CD4-positive, alpha-beta T cell (primary cell): Measurements from ENCODE around the gene KIDINS220. TPM values are rescaled to one million over a fixed set of nuclear protein-coding genes. Genes with fewer than 3 reads are reported as not detected.

Experiments used
- ATAC-seq: fragments of 200-7000 bp; cut with Tn5 transposase; one replicate; pipeline ENCODE4 v1.10.0; 2022; ENCODE audit warnings: mild to moderate bottlenecking; ENCODE audit not compliant: poor library complexity
- CTCF ChIA-PET: fragments of 350-600 bp; sonication (Branson Sonifier 250); formaldehyde crosslinking; loops from one replicate; lab custom pipeline; 2021; ENCODE audit warnings: antibody characterized with exemption, inconsistent platforms; lab: Charles Lee
- POLR2A ChIA-PET: fragments of 350-600 bp; sonication (Branson Sonifier 250); formaldehyde crosslinking; loops from one replicate; lab custom pipeline; 2021; ENCODE audit warnings: antibody characterized with exemption, inconsistent platforms; lab: Charles Lee
- DNase-seq, 14 experiments: peaks; one replicate each; pipeline ENCODE4 v3.0.0-alpha.2; 2013 to 2020; ENCODE audit warnings: mixed read lengths in 2 of 14
- H3K27ac ChIP-seq, 2 donors: one replicate each; pipeline versions ENCODE4 v1.5.1 to v1.7.0; 2013; ENCODE audit warnings: low read length in 2 of 2, low read depth in 1 of 2, mild to moderate bottlenecking in 1 of 2
- H3K27me3 ChIP-seq, 2 experiments: 1 replicate in 1 of 2; 2 replicates in 1 of 2; pipeline versions ENCODE4 v1.6.1 to v1.7.0; 2013; ENCODE audit warnings: low read length in 2 of 2, control low read depth in 1 of 2, mild to moderate bottlenecking in 1 of 2, moderate library complexity in 1 of 2; ENCODE audit not compliant: insufficient read depth in 2 of 2, control insufficient read depth in 1 of 2
- H3K36me3 ChIP-seq: one replicate; pipeline ENCODE4 v1.6.1; 2013; ENCODE audit warnings: low read length, control low read depth; ENCODE audit not compliant: insufficient read depth
- H3K4me1 ChIP-seq: one replicate; pipeline ENCODE4 v1.6.1; 2013; ENCODE audit warnings: low read length, control low read depth; ENCODE audit not compliant: insufficient read depth
- H3K4me3 ChIP-seq: one replicate; pipeline ENCODE4 v1.5.1; 2013; ENCODE audit warnings: mild to moderate bottlenecking, low read length, moderate library complexity
- H3K9me3 ChIP-seq, 2 experiments: 1 replicate in 1 of 2; 2 replicates in 1 of 2; pipeline versions ENCODE4 v1.6.1 to v1.7.0; 2013; ENCODE audit warnings: low read length in 2 of 2, mild to moderate bottlenecking in 2 of 2, control low read depth in 1 of 2, moderate library complexity in 1 of 2; ENCODE audit not compliant: control insufficient read depth in 1 of 2, insufficient read depth in 1 of 2
- H3K27ac Mint-ChIP-seq: one replicate; pipeline ENCODE4 v1.8.0; 2020; ENCODE audit warnings: mixed read lengths
- H3K27me3 Mint-ChIP-seq: one replicate; pipeline ENCODE4 v1.8.0; 2021; ENCODE audit warnings: mixed read lengths
- H3K36me3 Mint-ChIP-seq: one replicate; pipeline ENCODE4 v1.8.0; 2021; ENCODE audit warnings: low read depth, mixed read lengths
- H3K4me1 Mint-ChIP-seq: one replicate; pipeline ENCODE4 v1.8.0; 2021; ENCODE audit warnings: low read depth, mixed read lengths
- H3K4me3 Mint-ChIP-seq: one replicate; pipeline ENCODE4 v1.8.0; 2020; ENCODE audit warnings: mild to moderate bottlenecking, mixed read lengths
- H3K9me3 Mint-ChIP-seq: one replicate; pipeline ENCODE4 v1.8.0; 2020; ENCODE audit warnings: mixed read lengths
- CTCF ChIP-seq: fragments of 200-600 bp; IDR thresholded peaks from one replicate; pipeline ENCODE4 v1.8.0; 2022; ENCODE audit warnings: antibody characterized with exemption, mild to moderate bottlenecking
- intact Hi-C, 2 experiments: fragments of 100-400 bp; cut with DNase I in 1 of 2; cut with micrococcal nuclease in 1 of 2; formaldehyde crosslinking; loops; one replicate each; pipeline versions ENCODE4 v1.15.1 to v1.9.0; 2023 to 2025; cut with DNase I, micrococcal nuclease
- total RNA-seq, 174 experiments: library from RNA in 2 of 174; stranded (reverse) in 2 of 174; gene quantifications; one replicate each; pipeline ENCODE4 v1.2.3 and lab custom pipeline; 2021 to 2026

KIDINS220 gene
- total RNA-seq, 2 experiments from 2014 or later, result 29.3 to 31.4 TPM

- no peak for TF ChIP-seq CTCF
- Histone ChIP-seq H3K27me3 (peaks cover 21 to 32% of the 10 kb centered on the region in 2 experiments), H3K36me3 (no peaks in the 10 kb centered on the region), H3K9me3 (peaks cover 2 to 10% of the 10 kb centered on the region in 2 experiments), H3K4me3 (peak overlapping the region; percentile 74), H3K27ac (peak overlapping the region; percentile 37 to 52), H3K4me1 (peaks cover 55% of the 10 kb centered on the region)
- Mint-ChIP-seq H3K4me1 (peaks cover 55% of the 10 kb centered on the region), H3K4me3 (peak overlapping the region; percentile 87), H3K27me3 (peaks cover 26% of the 10 kb centered on the region), H3K36me3 (peaks cover 27% of the 10 kb centered on the region), H3K9me3 (no peaks in the 10 kb centered on the region), H3K27ac (peak overlapping the region; percentile 89)
- intact Hi-C loops, result loop anchor here (5.0 to 10.0 kb wide), 8 partner anchors 139 to 1766 kb away; partner anchors contain the start of genes KIDINS220 (in 1 of the 2) and RNF144A (in 1 of the 2)
- ChIA-PET CTCF (interaction anchor here (0.7 to 1.1 kb wide), 2 partner anchors 137 to 1254 kb away, joined by 3 read pairs; no protein-coding TSS in a partner anchor), POLR2A (interaction anchor here (0.6 to 3.9 kb wide), 48 partner anchors 9 to 1815 kb away, joined by 3 to 53 read pairs (median 5); partner anchors contain the start of genes CMPK2 and RSAD2)
- DNase-seq, result peak in 13 of 14 experiments; percentile 29 to 84 (median 52)
- peak; percentile 12 for ATAC-seq
These were observed 156.3 kb downstream of the KIDINS220 start for GRCh38 chr2:8680822-8681760.

GRCh38 chr2:8679827-8680731 is 157.3 kb downstream of the KIDINS220 start:
- ChIA-PET POLR2A (interaction anchor here (0.6 to 3.9 kb wide), 20 partner anchors 8 to 1761 kb away, joined by 3 to 53 read pairs (median 6); no protein-coding TSS in a partner anchor), CTCF (no interaction called here)
- peaks cover 51% of the 10 kb centered on the region for H3K4me1 ChIP-seq
- peaks cover 12 to 19% of the 10 kb centered on the region in 2 experiments for H3K9me3 ChIP-seq
- peaks cover 27% of the 10 kb centered on the region for H3K36me3 Mint-ChIP-seq
- peaks cover 32% of the 10 kb centered on the region for H3K27me3 Mint-ChIP-seq
- peak overlapping the region; percentile 87 for H3K4me3 Mint-ChIP-seq
- H3K36me3 ChIP-seq, result no peaks in the 10 kb centered on the region
- intact Hi-C loops, result loop anchor here (5.0 to 10.0 kb wide), 9 partner anchors 138 to 1765 kb away; partner anchors contain the start of genes KIDINS220 (in 1 of the 2), MBOAT2 (in 1 of the 2) and RNF144A (in 1 of the 2)
- DNase-seq (peak in 3 of 14 experiments; percentile 24 to 25 (median 24)), ATAC-seq (no peak)
- peak overlapping the region; percentile 74 for H3K4me3 ChIP-seq
- peaks cover 26 to 40% of the 10 kb centered on the region in 2 experiments for H3K27me3 ChIP-seq
- H3K27ac ChIP-seq, result peak overlapping the region in 1 of 2 donors; percentile 14
- peak overlapping the region; percentile 89 for H3K27ac Mint-ChIP-seq
- H3K4me1 Mint-ChIP-seq, result peaks cover 55% of the 10 kb centered on the region
- TF ChIP-seq CTCF, result no peak
- no peaks in the 10 kb centered on the region for H3K9me3 Mint-ChIP-seq

- Histone ChIP-seq H3K36me3 (no peaks in the 10 kb centered on the region), H3K9me3 (peaks cover 18 to 24% of the 10 kb centered on the region in 2 experiments), H3K27ac (peak overlapping the region in 1 of 2 donors; percentile 14), H3K4me3 (peak overlapping the region; percentile 43), H3K4me1 (peaks cover 45% of the 10 kb centered on the region), H3K27me3 (peaks cover 26 to 40% of the 10 kb centered on the region in 2 experiments)
- TF ChIP-seq CTCF, result no peak
- ChIA-PET POLR2A (interaction anchor here (1.2 to 3.9 kb wide), 2 partner anchors 953 to 1112 kb away, joined by 6 to 34 read pairs; no protein-coding TSS in a partner anchor), CTCF (no interaction called here)
- DNase-seq (no peak), ATAC-seq (no peak)
- H3K4me3 Mint-ChIP-seq, result peak overlapping the region; percentile 87
- H3K27me3 Mint-ChIP-seq, result peaks cover 35% of the 10 kb centered on the region
- H3K36me3 Mint-ChIP-seq, result peaks cover 24% of the 10 kb centered on the region
- intact Hi-C loops, result loop anchor here in 1 of 2 experiments (5.0 kb wide), 2 partner anchors 202 to 323 kb away; partner anchors contain the start of gene MBOAT2
- H3K9me3 Mint-ChIP-seq, result peaks cover 2% of the 10 kb centered on the region
- peaks cover 52% of the 10 kb centered on the region for H3K4me1 Mint-ChIP-seq
- H3K27ac Mint-ChIP-seq, result peak overlapping the region; percentile 89
These were observed 157.9 kb downstream of the KIDINS220 start for GRCh38 chr2:8679567-8679826.
